B cell (primary cell): ENCODE results near the gene NR2E1. TPM values are rescaled to one million over a fixed set of nuclear protein-coding genes. Genes with fewer than 3 reads are reported as not detected.

ENCODE experiments used
- ATAC-seq: fragments of 200-7000 bp; cut with Tn5 transposase; one replicate; pipeline ENCODE4 v1.10.0; 2021; ENCODE audit warnings: low read depth, mild to moderate bottlenecking, moderate number of reproducible peaks, moderate library complexity
- CTCF ChIA-PET: fragments of 350-600 bp; sonication (Branson Sonifier 250); formaldehyde crosslinking; loops from one replicate; lab custom pipeline; 2021; ENCODE audit warnings: antibody characterized with exemption, inconsistent platforms; lab: Charles Lee
- POLR2A ChIA-PET: fragments of 350-600 bp; sonication (Branson Sonifier 250); formaldehyde crosslinking; loops from one replicate; lab custom pipeline; 2021; ENCODE audit warnings: antibody characterized with exemption; lab: Charles Lee
- DNase-seq: peaks from one replicate; pipeline ENCODE4 v3.0.0; 2013
- H2AFZ ChIP-seq: 2 replicates; pipeline ENCODE4 v1.6.1; 2012; ENCODE audit warnings: mild to moderate bottlenecking, low read depth, low read length; ENCODE audit not compliant: insufficient read depth, poor library complexity, severe bottlenecking
- H3K27ac ChIP-seq, 2 donors: 1 replicate in 1 of 2; 2 replicates in 1 of 2; pipeline ENCODE4 v1.5.1; 2012 to 2013; ENCODE audit warnings: low read length in 2 of 2, mild to moderate bottlenecking in 2 of 2, moderate library complexity in 1 of 2
- H3K27me3 ChIP-seq, 4 experiments: fragments of 200-600 bp in 1 of 4; sonication (generic) in 1 of 4; replicated peaks in 1 of 4; 1 replicate in 2 of 4; 2 replicates in 2 of 4; pipeline versions ENCODE4 v1.6.1 to v1.7.0; 2013 to 2016; ENCODE audit warnings: low read length in 3 of 4, mild to moderate bottlenecking in 2 of 4, mixed read lengths in 1 of 4, moderate library complexity in 1 of 4; ENCODE audit not compliant: insufficient read depth in 4 of 4, control insufficient read depth in 3 of 4; ENCODE audit errors: control extremely low read depth in 1 of 4
- H3K36me3 ChIP-seq, 2 experiments: replicated peaks in 1 of 2; 1 replicate in 1 of 2; 2 replicates in 1 of 2; pipeline versions ENCODE4 v1.6.1 to v1.7.1; 2013; ENCODE audit warnings: low read length in 1 of 2; ENCODE audit not compliant: insufficient read depth in 2 of 2, control insufficient read depth in 1 of 2; ENCODE audit errors: control extremely low read depth in 1 of 2, extremely low read depth in 1 of 2
- H3K4me1 ChIP-seq, 2 donors: fragments of 200-600 bp in 1 of 2; sonication (generic) in 1 of 2; 1 replicate in 1 of 2; 2 replicates in 1 of 2; pipeline versions ENCODE4 v1.5.1 to v1.6.1; 2013 to 2017; ENCODE audit warnings: low read length in 2 of 2; ENCODE audit not compliant: control insufficient read depth in 2 of 2, insufficient read depth in 2 of 2
- H3K4me2 ChIP-seq: replicated peaks from 2 replicates; pipeline ENCODE3; 2012; ENCODE audit warnings: mild to moderate bottlenecking, low read depth, low read length; ENCODE audit not compliant: poor library complexity, severe bottlenecking
- H3K4me3 ChIP-seq, 5 experiments: fragments of 200-600 bp in 1 of 5; sonication (generic) in 1 of 5; 1 replicate in 3 of 5; 2 replicates in 2 of 5; pipeline versions ENCODE4 v1.5.1 to v1.7.0; 2011 to 2016; ENCODE audit warnings: low read length in 4 of 5, mild to moderate bottlenecking in 4 of 5, low read depth in 2 of 5, control low read depth in 1 of 5, moderate library complexity in 1 of 5; ENCODE audit not compliant: insufficient read depth in 1 of 5; ENCODE audit errors: control extremely low read depth in 1 of 5, extremely low read depth in 1 of 5
- H3K79me2 ChIP-seq: fragments of 200-600 bp; sonication (generic); one replicate; pipeline ENCODE4 v1.6.0; 2016; ENCODE audit warnings: low read length; ENCODE audit not compliant: control insufficient read depth, insufficient read depth
- H3K9ac ChIP-seq: fragments of 200-600 bp; sonication (generic); 2 replicates; pipeline ENCODE4 v1.6.1; 2017; ENCODE audit warnings: mild to moderate bottlenecking, low read length, moderate library complexity
- H3K9me3 ChIP-seq, 3 donors: one replicate each; pipeline versions ENCODE4 v1.6.1 to v1.7.1; 2013; ENCODE audit warnings: low read length in 2 of 3; ENCODE audit not compliant: control insufficient read depth in 2 of 3, insufficient read depth in 1 of 3; ENCODE audit errors: control extremely low read depth in 1 of 3
- H4K20me1 ChIP-seq: 2 replicates; pipeline ENCODE4 v1.6.0; 2012; ENCODE audit warnings: mild to moderate bottlenecking, low read length; ENCODE audit not compliant: insufficient read depth, control insufficient read depth, poor library complexity, severe bottlenecking
- H3K27ac Mint-ChIP-seq: one replicate; pipeline ENCODE4 v1.8.0; 2021; ENCODE audit warnings: mixed read lengths
- H3K27me3 Mint-ChIP-seq: one replicate; pipeline ENCODE4 v1.8.0; 2021; ENCODE audit warnings: mixed read lengths
- H3K4me1 Mint-ChIP-seq: one replicate; pipeline ENCODE4 v1.8.0; 2021; ENCODE audit warnings: mixed read lengths
- H3K4me3 Mint-ChIP-seq: one replicate; pipeline ENCODE4 v1.8.0; 2021; ENCODE audit warnings: mixed read lengths
- H3K9me3 Mint-ChIP-seq: one replicate; pipeline ENCODE4 v1.8.0; 2022; ENCODE audit warnings: mixed read lengths; ENCODE audit not compliant: insufficient read depth
- CTCF ChIP-seq: fragments of 200-600 bp; IDR thresholded peaks from one replicate; pipeline ENCODE4 v1.8.0; 2022; ENCODE audit warnings: antibody characterized with exemption, mild to moderate bottlenecking
- EZH2 ChIP-seq: IDR thresholded peaks from 2 replicates; pipeline ENCODE4 v1.6.1; 2012; ENCODE audit warnings: borderline replicate concordance, low read depth, mild to moderate bottlenecking, moderate library complexity, low read length; ENCODE audit not compliant: insufficient read depth, poor library complexity, severe bottlenecking
- WGBS: methylation state at CpG from one replicate; pipeline ENCODE4 v1.1.5; 2013; ENCODE audit warnings: missing lambda C conversion rate; ENCODE audit not compliant: insufficient coverage; 5-methylcytosine and 5-hydroxymethylcytosine counted together
- intact Hi-C: fragments of 100-400 bp; cut with micrococcal nuclease; formaldehyde crosslinking; loops from one replicate; pipeline ENCODE4 v1.10.0; 2022
- polyA plus RNA-seq: library from polyadenylated mRNA; depleted of rRNA; stranded (reverse); fragments of >200 nt; gene quantifications from 2 replicates; pipeline ENCODE4 v1.2.3, GENCODE V29; 2012
- total RNA-seq, 2 donors: library from RNA; stranded (reverse); fragments of 120-200 nt in 1 of 2; gene quantifications; 1 replicate in 1 of 2; 2 replicates in 1 of 2; pipeline versions ENCODE4 v1.2.3 to v1.2.4, GENCODE V29; 2013 to 2022

NR2E1 gene
- total and polyA plus RNA-seq, 2 donors (not counting 1 experiment from before 2014, with no cell fraction given) = not detected

- Mint-ChIP-seq H3K9me3 (no peaks in the 10 kb centered on the region), H3K27me3 (peaks cover 38% of the 10 kb centered on the region), H3K4me3 (no peak overlapping the region), H3K27ac (no peak overlapping the region), H3K4me1 (no peaks in the 10 kb centered on the region)
- Histone ChIP-seq H2AFZ (no peak overlapping the region), H3K4me3 (no peak overlapping the region), H3K27ac (no peak overlapping the region), H3K79me2 (no peaks in the 10 kb centered on the region), H3K4me1 (no peaks in the 10 kb centered on the region), H3K4me2 (no peak overlapping the region), H3K27me3 (peaks cover 0 to 18% (median 3%) of the 10 kb centered on the region in 4 experiments), H3K9ac (no peak overlapping the region), H3K9me3 (no peaks in the 10 kb centered on the region), H4K20me1 (no peaks in the 10 kb centered on the region), H3K36me3 (no peaks in the 10 kb centered on the region)
- ATAC-seq (no peak), DNase-seq (no peak)
- intact Hi-C loops = no loop called here
- no peak for TF ChIP-seq CTCF
- no peak for TF ChIP-seq EZH2
- ChIA-PET CTCF (no interaction called here), POLR2A (no interaction called here)
- WGBS = 100% methylated on average over 1 of the region's 1 CpG
These were observed 27.3 kb downstream of the NR2E1 start for GRCh38 chr6:108193131-108193530.

- Histone ChIP-seq H3K4me3 (no peak overlapping the region), H3K4me1 (no peaks in the 10 kb centered on the region), H3K27me3 (peaks cover 0 to 18% (median 3%) of the 10 kb centered on the region in 4 experiments), H3K9ac (no peak overlapping the region), H3K79me2 (no peaks in the 10 kb centered on the region), H3K4me2 (no peak overlapping the region), H3K27ac (no peak overlapping the region), H3K36me3 (no peaks in the 10 kb centered on the region), H2AFZ (no peak overlapping the region), H4K20me1 (no peaks in the 10 kb centered on the region), H3K9me3 (no peaks in the 10 kb centered on the region)
- DNase-seq (no peak), ATAC-seq (no peak)
- 100% methylated on average over 1 of the region's 1 CpG for WGBS
- Mint-ChIP-seq H3K27me3 (peaks cover 36% of the 10 kb centered on the region), H3K9me3 (no peaks in the 10 kb centered on the region), H3K4me1 (no peaks in the 10 kb centered on the region), H3K27ac (no peak overlapping the region), H3K4me3 (no peak overlapping the region)
- TF ChIP-seq CTCF (no peak), EZH2 (no peak)
- CTCF ChIA-PET = no interaction called here
- POLR2A ChIA-PET = no interaction called here
- intact Hi-C loops = no loop called here
These were observed 28.0 kb downstream of the NR2E1 start for GRCh38 chr6:108193835-108194234.
